GM12872 (cell line): ENCODE results near the gene BID.

Experiments used
- TF ChIP-seq, protein P1 (sequence below): IDR thresholded peaks from 3 replicates; pipeline ENCODE4 v1.5.1; 2011; ENCODE audit warnings: low read depth, mild to moderate bottlenecking, low read length, moderate library complexity; ENCODE audit not compliant: insufficient read depth

Gene BID

DNA sequence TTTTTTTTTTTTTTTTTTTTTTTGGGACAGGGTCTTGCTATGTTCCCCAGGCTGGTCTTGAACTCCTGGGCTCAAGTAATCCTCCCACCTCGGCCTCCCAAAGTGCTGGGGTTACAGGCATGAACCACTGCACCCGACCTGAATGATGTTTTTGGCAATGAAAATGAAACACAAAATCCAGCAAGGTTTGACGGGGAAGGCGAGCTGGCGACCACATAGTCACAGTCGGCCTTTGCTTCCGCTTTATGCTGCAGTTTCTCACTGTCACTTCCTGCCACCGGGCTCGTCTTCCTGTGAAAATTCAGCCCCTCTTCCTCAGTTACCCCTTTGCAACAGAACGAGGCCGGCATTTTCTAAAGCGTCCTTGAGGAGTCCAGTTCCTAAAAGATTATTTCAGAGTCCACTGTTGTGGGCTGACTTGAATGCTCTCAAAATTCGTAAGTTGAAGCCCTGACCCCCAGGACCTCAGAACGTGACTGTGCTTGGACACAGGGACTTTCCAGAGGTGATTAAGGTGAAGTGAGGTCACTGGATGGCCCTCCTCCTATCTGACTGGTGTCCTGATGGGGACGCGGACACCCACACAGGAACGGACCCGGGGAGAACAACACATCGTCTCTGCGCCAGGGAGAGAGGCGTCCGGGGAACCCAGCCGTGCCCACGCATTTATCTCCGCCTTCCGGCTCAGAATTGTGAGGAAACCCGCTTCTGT is 2.9 kb upstream of the BID start:
- TF ChIP-seq, protein P1, sequence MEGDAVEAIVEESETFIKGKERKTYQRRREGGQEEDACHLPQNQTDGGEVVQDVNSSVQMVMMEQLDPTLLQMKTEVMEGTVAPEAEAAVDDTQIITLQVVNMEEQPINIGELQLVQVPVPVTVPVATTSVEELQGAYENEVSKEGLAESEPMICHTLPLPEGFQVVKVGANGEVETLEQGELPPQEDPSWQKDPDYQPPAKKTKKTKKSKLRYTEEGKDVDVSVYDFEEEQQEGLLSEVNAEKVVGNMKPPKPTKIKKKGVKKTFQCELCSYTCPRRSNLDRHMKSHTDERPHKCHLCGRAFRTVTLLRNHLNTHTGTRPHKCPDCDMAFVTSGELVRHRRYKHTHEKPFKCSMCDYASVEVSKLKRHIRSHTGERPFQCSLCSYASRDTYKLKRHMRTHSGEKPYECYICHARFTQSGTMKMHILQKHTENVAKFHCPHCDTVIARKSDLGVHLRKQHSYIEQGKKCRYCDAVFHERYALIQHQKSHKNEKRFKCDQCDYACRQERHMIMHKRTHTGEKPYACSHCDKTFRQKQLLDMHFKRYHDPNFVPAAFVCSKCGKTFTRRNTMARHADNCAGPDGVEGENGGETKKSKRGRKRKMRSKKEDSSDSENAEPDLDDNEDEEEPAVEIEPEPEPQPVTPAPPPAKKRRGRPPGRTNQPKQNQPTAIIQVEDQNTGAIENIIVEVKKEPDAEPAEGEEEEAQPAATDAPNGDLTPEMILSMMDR, result no peak

DNA sequence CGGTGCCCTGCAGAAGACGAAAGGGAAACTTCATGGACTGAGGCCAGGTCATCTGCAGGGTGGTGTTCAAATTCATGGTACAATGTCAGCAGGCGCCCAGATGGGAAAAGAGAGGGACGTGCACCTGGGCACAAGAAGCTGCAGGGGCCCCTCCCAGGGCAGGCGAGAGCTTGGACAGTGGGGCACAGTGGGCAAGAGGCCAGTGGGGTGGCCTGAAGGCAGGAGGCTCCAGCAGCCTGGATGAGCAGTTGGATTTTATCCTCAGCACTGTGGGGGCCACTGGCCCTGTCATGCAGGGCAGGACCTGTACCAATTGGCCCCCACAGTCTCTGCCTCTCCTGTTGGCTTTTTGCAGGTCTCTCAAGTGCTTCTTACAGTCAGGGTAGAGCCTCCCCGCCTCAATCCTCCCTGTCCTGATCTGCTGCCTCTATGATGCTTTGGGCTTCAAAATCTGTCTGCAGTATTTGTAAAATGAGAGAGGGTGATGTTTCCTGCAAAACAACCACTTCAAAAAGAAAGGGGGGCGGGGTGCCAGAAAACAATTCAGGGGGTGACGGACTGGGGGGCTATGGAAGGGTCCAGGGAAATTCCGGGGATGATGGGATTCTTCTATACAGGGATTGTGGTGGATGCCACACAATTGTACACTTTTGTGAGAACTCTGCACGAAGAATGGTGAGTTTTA is 1.7 kb upstream of the BID start:
- TF ChIP-seq, protein P1, result no peak

DNA sequence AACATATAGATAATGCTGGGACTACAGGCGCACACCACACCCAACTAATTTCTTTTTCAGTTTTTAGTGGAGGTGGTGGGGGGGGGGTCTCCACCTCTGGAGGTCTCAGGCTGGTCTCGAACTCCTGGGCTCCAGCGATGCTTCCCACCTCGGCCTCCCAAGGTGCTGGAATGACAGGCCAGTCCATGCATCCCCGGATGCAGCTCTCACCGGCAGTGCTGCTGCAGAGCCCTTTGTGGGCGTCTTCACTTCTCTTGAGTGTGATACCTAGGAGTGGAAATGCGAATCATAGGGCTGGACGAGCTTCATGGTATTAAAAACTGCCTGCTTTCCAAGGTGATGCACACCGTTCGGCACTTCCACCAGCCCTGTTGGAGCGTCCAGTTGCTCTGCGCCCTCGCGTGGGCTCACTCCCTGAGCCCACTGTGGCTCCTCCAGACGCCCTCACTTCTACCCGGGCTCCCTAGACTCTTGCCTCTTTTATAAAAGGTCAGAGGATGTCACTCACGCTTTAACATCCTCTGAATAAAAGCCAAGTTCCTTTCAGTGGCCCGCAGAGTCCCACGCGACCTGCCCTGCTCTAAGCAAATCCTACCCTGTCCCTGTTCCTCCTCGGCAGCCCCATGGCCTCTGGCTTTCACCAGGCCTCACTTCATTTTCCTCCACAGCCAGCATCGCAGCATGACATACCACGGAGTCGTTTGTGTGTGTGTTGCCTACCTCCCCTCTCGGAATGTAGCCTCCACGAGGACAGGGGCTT is 837 bp upstream of the BID start:
- TF ChIP-seq, protein P1, result no peak

DNA sequence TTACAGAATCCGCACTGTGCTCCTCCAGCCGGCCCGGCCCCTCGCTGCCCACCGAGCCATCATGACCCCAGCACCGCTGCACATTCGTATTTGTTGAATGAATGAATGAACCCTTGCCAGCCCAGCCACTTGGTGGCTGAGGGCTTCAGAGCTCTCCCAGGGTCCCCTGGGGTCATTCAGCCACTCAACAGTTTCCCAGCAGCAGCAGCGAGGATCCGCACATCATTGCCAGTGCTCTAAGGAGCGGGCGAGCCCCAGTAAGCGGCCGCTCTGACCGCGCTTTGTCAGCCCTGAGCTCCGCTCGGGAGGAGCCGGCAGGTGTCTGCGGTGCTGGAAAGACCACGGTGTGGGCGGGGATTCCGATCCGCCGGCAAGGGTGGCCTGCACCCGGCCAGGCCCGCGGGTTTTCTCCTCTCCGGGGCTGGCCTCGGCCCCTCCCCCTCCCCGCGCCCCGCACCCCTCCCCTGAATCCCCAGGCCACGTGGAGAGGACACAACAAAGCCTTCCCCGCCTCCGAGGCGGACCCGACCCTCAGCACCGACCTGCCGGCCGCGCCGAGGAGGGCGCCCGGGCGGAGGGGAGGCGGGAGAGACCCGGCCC is 563 bp downstream of the BID start:
- TF ChIP-seq, protein P1, result no peak

DNA sequence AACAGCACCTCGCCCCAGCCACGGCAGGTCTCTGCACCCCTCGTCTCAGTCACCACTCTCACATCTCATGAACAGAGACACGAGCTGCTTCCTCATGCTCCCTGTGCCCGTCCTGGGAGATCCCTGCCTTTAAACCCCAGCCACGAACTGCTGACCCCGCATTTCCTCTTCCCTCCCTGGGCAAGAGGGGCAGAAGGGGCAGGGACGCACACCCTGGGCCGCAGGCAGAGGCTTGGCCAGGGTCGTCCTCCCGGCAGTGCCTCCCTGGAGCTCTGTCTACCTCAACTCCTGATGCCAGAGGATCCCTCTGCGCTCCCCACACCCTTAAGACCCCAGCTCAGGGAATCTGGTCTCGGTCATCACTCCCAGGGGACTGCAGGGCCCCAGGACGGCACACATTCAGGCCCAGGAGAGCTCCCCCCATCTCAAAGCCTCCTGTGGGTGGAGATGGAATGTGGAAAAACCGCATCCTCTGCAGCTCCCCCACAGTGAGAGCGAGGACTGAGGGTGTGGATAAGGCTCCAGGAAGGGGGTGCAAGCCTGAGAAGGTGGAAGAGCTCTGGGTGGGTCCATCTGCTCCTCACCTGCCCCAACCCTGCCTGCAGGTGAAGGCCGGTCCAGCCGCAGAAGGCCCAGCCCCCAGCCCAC is 1.2 kb downstream of the BID start:
- TF ChIP-seq, protein P1, result no peak

DNA sequence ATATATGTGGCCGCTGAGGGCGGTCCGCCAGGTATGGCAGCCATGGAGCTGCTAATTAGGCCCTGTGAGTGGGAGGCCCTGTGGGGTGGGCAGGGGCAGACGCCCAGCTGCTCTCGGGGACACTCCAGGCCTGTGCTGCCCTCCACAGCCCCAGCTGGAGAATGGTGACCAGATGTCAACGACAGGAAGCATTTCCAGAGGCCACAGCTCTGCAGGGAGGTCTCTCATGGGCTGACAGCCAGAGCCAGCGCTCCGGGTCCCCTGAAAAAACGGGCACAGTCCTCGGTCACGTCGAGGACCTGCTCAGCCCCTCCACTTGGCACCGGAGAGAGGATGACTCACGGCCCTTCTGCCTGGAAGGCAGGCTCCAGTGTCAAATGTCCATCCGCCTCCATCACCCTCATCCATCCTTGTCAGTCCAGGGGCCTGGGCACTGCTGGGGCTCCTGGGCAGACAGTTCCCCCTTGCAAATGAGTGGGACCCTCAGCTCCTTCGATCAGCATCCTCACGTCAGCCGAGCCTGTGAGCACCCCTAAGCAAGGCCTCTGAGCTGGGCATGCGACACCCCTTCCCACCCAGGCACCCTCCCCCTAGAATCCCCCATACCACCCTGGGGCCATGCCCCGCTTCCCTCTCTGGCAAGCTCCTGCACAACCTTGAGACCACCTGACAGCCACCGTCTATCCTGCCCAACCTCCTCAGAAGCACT is 1.9 kb downstream of the BID start:
- TF ChIP-seq, protein P1, result no peak
